Thyroid gland (tissue), 4 donors: ENCODE results near the gene HTRA3.

Experiments used
- CTCF ChIP-seq, 6 experiments: fragments of 200-600 bp in 3 of 6; fragments of 450-650 bp in 3 of 6; sonication (generic) in 3 of 6; IDR thresholded peaks; one replicate each; pipeline ENCODE4 v1.5.1; 2016 to 2019; ENCODE audit warnings: antibody characterized with exemption in 6 of 6, mild to moderate bottlenecking in 2 of 6, inconsistent platforms in 1 of 6, moderate library complexity in 1 of 6
- POLR2A ChIP-seq, 2 donors: fragments of 450-650 bp; IDR thresholded peaks; one replicate each; pipeline ENCODE4 v1.6.1; 2017; ENCODE audit warnings: antibody characterized with exemption in 2 of 2, mild to moderate bottlenecking in 2 of 2, moderate library complexity in 1 of 2

- TF ChIP-seq CTCF (IDR thresholded peaks at IDR 0.05), result no peak
- TF ChIP-seq POLR2A (IDR thresholded peaks at IDR 0.05), result no peak
Observed at GRCh38 chr4:8227201-8227770, 42.3 kb upstream of the HTRA3 start.
